T-helper 17 cell (primary cell): ENCODE results near the gene IPPK. TPM values are rescaled to one million over a fixed set of nuclear protein-coding genes. Genes with fewer than 3 reads are reported as not detected.

Source experiments
- ATAC-seq: fragments of 150-1000 bp; cut with Tn5 transposase; 2 replicates; pipeline ENCODE4 v1.10.0; 2021; ENCODE audit warnings: mild to moderate bottlenecking, moderate library complexity
- DNase-seq, 3 donors: peaks; one replicate each; pipeline versions ENCODE4 v3.0.0 to v3.0.0-alpha.2; 2020 to 2021
- H3K9me3 ChIP-seq: one replicate; pipeline ENCODE4 v1.7.0; 2013; ENCODE audit warnings: low read length, mild to moderate bottlenecking; ENCODE audit not compliant: control insufficient read depth, poor library complexity, severe bottlenecking
- H3K27ac Mint-ChIP-seq: one replicate; pipeline ENCODE4 v1.8.0; 2022; ENCODE audit warnings: mild to moderate bottlenecking, moderate library complexity, mixed read lengths
- H3K27me3 Mint-ChIP-seq: one replicate; pipeline ENCODE4 v1.8.0; 2022; ENCODE audit warnings: mixed read lengths
- H3K36me3 Mint-ChIP-seq: one replicate; pipeline ENCODE4 v1.8.0; 2022; ENCODE audit warnings: low read depth, mixed read lengths
- H3K4me1 Mint-ChIP-seq: one replicate; pipeline ENCODE4 v1.8.0; 2022; ENCODE audit warnings: mild to moderate bottlenecking, mixed read lengths
- H3K4me3 Mint-ChIP-seq: one replicate; pipeline ENCODE4 v1.8.0; 2022; ENCODE audit warnings: mild to moderate bottlenecking, moderate library complexity, mixed read lengths
- total RNA-seq, 4 donors: library from RNA in 2 of 4; stranded (reverse) in 2 of 4; gene quantifications; one replicate each; pipeline ENCODE4 v1.2.3 and lab custom pipeline; 2022 to 2026

The IPPK gene
- total RNA-seq, 2 donors from 2014 or later, result 6.3 to 7.1 TPM

DNA sequence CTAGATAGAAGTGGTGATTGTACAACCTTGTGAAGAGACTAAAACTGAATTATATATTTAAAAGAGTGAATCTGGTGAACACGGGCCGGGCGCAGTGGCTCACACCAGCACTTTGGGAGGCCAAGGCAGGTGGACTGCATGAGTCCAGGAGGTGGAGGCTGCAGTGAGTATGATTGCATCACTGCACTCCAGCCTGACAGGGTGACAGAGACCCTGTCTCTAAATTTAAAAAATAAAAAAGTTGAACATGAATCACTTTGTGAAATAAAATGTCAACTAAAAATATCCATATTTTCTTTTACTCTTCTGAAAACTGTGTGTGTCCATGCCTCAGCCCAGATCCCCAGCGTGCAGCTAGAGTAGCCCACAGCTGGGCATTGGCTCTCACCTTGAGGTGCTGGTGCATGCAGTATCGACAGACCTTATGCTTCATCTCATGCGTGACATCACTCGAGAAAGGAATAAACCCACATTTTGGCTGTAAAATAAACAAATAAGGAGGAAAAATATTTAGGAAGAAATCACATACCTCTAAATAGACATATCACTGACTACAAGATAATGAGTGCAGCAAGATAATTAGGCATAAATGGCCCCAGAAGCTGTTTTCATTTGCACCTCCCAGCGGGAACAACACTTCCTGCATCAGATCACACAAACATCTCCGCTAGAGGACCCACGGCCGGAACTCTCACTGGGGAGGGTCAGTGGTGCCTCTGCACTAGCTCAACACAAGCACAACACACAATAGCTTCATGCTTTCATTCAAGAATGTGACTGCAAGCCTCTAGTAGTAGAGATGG lies 22.1 kb downstream of the IPPK start:
- DNase-seq (no peak), ATAC-seq (no peak)
- H3K9me3 ChIP-seq, result no peaks in the 10 kb centered on the region
- H3K4me3 Mint-ChIP-seq, result no peak overlapping the region
- H3K36me3 Mint-ChIP-seq, result peaks cover 28% of the 10 kb centered on the region
- no peak overlapping the region for H3K27ac Mint-ChIP-seq
- H3K27me3 Mint-ChIP-seq, result no peaks in the 10 kb centered on the region
- no peaks in the 10 kb centered on the region for H3K4me1 Mint-ChIP-seq

DNA sequence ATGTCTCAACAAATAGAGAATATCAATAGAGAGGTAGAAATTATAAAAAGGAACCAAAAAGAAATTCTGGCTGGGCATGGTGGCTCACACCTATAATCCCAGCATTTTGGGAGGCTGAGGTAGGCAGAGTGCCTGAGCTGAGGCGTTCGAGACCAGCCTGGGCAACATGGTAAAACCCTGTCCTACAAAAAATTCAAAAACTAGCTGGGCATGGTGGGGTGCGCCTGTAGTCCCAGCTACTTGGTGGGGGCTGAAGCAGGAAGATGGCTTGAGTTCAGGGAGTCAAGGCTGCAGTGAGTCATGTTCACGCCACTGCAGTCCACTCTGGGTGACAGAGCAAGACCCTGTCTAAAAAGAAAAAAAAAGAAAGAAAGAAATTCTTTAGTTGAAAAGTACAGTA lies 24.9 kb downstream of the IPPK start:
- DNase-seq (no peak), ATAC-seq (no peak)
- no peaks in the 10 kb centered on the region for H3K9me3 ChIP-seq
- Mint-ChIP-seq H3K27me3 (no peaks in the 10 kb centered on the region), H3K27ac (no peak overlapping the region), H3K4me3 (no peak overlapping the region), H3K4me1 (peaks cover 2% of the 10 kb centered on the region), H3K36me3 (peaks cover 31% of the 10 kb centered on the region)

DNA sequence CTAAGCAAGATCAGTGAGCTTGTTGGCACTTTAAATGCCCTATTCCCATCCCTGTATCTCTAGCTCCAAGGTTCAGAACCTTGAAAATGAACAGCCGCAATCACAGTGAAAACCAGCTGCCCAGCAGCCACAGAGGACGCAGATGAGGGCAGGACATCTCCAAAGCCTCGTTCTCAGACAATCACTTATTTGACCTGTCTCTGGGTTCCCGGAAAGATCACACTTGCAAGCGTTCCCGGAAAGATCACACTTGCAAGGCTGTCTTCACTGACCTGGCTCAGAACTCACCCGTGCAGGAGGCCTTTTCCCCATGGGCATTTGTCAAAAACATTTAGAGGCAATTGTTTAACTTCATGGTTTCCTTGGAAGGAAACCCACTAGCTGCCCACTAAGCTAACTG lies 25.7 kb downstream of the IPPK start:
- DNase-seq (no peak), ATAC-seq (no peak)
- H3K36me3 Mint-ChIP-seq, result peaks cover 31% of the 10 kb centered on the region
- no peak overlapping the region for H3K4me3 Mint-ChIP-seq
- no peak overlapping the region for H3K27ac Mint-ChIP-seq
- no peaks in the 10 kb centered on the region for H3K9me3 ChIP-seq
- H3K4me1 Mint-ChIP-seq, result peaks cover 2% of the 10 kb centered on the region
- H3K27me3 Mint-ChIP-seq, result no peaks in the 10 kb centered on the region

DNA sequence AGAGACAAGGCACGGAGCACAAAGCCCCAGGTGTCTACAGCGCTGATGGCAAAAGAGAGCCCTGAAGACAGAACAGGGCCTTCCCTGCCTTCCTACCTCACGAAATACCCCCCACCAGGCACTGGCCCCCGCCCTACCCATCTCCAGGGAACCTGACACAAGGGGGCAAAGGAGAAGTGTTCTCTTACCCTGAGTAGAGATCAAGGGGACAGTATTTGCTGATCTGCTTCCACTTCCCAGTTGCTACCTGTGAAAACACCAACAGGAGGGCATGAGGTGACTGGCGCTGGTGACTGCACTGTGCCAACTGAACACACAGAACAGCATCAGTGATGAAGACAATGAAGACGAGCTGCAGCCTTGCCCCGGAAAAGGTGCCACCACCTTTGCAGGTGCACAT lies 27.4 kb downstream of the IPPK start:
- H3K36me3 Mint-ChIP-seq, result peaks cover 27% of the 10 kb centered on the region
- no peaks in the 10 kb centered on the region for H3K9me3 ChIP-seq
- ATAC-seq, result no peak
- no peak overlapping the region for H3K27ac Mint-ChIP-seq
- peaks cover 2% of the 10 kb centered on the region for H3K4me1 Mint-ChIP-seq
- H3K4me3 Mint-ChIP-seq, result no peak overlapping the region
- H3K27me3 Mint-ChIP-seq, result no peaks in the 10 kb centered on the region
- no peak for DNase-seq

GRCh38 chr9:92642041-92642451 lies 27.9 kb downstream of the IPPK start:
- Mint-ChIP-seq H3K4me3 (no peak overlapping the region), H3K4me1 (peaks cover 2% of the 10 kb centered on the region), H3K36me3 (peaks cover 23% of the 10 kb centered on the region), H3K27me3 (no peaks in the 10 kb centered on the region), H3K27ac (no peak overlapping the region)
- ATAC-seq (no peak), DNase-seq (no peak)
- H3K9me3 ChIP-seq, result no peaks in the 10 kb centered on the region

GRCh38 chr9:92641092-92641809 lies 28.7 kb downstream of the IPPK start:
- H3K4me1 Mint-ChIP-seq, result peaks cover 2% of the 10 kb centered on the region
- H3K27ac Mint-ChIP-seq, result no peak overlapping the region
- ATAC-seq (no peak), DNase-seq (no peak)
- no peaks in the 10 kb centered on the region for H3K27me3 Mint-ChIP-seq
- H3K36me3 Mint-ChIP-seq, result peaks cover 18% of the 10 kb centered on the region
- H3K9me3 ChIP-seq, result no peaks in the 10 kb centered on the region
- no peak overlapping the region for H3K4me3 Mint-ChIP-seq

DNA sequence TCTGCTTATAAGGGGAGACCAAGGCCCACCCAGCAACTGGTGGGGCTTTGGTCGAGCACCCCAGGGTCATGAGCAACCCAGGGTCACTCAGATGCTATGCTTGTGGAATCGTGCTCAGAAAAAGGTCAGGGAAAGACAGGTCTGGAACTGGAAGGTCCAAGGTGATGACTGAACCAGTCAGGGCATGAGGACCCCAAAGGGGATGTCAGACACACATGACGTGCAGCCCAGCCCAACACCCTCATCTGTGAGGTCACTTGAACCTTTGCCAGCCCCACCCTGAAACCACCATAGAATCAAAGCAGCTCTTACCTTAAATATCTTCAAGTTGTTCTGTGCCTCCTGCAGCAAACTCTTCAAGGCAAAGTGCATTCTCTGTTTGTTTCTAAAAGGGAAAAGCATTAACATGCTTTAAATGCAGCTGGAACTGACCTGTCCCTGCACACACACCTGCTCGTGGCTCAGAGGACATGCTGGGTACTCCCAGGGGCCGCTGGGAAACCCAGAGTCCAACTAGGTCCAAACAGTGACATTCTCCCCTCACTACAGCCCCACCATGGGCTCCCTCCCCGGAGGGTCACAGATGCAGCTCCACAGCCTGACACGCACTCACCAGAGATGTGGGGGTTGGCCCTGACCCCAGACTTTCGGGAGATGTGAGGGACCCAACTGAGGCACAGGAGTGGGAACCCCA lies 29.4 kb downstream of the IPPK start:
- Mint-ChIP-seq H3K27me3 (no peaks in the 10 kb centered on the region), H3K4me3 (no peak overlapping the region), H3K27ac (no peak overlapping the region), H3K4me1 (peaks cover 2% of the 10 kb centered on the region), H3K36me3 (peaks cover 18% of the 10 kb centered on the region)
- DNase-seq (no peak), ATAC-seq (no peak)
- no peaks in the 10 kb centered on the region for H3K9me3 ChIP-seq

- H3K9me3 ChIP-seq, result no peaks in the 10 kb centered on the region
- no peak overlapping the region for H3K27ac Mint-ChIP-seq
- ATAC-seq (no peak), DNase-seq (no peak)
- H3K4me1 Mint-ChIP-seq, result peaks cover 2% of the 10 kb centered on the region
- H3K36me3 Mint-ChIP-seq, result peaks cover 12% of the 10 kb centered on the region
- no peaks in the 10 kb centered on the region for H3K27me3 Mint-ChIP-seq
- no peak overlapping the region for H3K4me3 Mint-ChIP-seq
Observed at GRCh38 chr9:92639791-92640271, 30.1 kb downstream of the IPPK start.

DNA sequence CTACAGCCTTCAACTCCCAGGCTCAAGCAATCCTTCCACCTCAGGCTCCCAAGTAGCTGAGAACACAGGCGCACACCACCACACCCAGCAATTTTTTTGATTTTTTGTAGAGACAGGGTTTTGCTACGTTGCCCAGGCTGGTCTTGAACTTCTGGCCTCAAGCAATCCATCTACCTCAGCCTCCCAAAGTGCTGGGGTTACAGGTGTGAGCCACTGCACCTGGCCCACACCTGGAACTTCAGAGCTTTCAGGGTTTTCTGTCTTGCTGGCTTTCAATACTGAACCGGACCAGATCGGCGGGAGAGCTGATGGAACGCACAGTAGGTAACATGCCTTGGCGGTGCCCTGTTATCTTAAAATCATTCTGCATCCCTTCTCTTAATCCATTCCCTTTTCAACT lies 30.8 kb downstream of the IPPK start:
- H3K4me1 Mint-ChIP-seq, result peaks cover 2% of the 10 kb centered on the region
- DNase-seq (no peak), ATAC-seq (no peak)
- no peak overlapping the region for H3K4me3 Mint-ChIP-seq
- peaks cover 7% of the 10 kb centered on the region for H3K36me3 Mint-ChIP-seq
- no peaks in the 10 kb centered on the region for H3K9me3 ChIP-seq
- no peak overlapping the region for H3K27ac Mint-ChIP-seq
- H3K27me3 Mint-ChIP-seq, result no peaks in the 10 kb centered on the region

DNA sequence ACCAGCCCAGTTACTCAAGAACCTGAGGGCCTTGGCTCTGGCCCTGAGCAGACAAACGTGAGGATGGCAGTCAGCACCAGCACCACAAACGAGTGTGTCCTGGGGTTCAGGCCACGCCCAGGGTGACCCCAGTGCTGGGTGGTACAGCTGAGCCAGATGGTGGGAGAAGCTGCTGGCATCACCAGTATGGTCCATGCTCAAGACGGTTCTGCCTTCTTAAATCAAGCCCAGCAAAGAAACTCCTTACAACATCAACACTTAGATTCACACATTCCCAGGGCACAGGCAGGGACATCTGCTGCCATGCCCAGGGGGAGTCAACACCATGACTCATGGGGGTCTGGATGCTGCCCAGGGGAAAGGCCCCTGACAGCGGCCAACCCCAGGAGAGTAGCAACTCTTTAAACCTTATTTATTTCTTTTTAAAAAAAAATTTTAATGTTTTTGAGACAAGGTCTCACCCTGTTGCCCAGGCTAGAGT lies 31.3 kb downstream of the IPPK start:
- no peaks in the 10 kb centered on the region for H3K9me3 ChIP-seq
- H3K27ac Mint-ChIP-seq, result no peak overlapping the region
- H3K27me3 Mint-ChIP-seq, result no peaks in the 10 kb centered on the region
- peaks cover 2% of the 10 kb centered on the region for H3K4me1 Mint-ChIP-seq
- ATAC-seq, result no peak
- no peak for DNase-seq
- peaks cover 7% of the 10 kb centered on the region for H3K36me3 Mint-ChIP-seq
- H3K4me3 Mint-ChIP-seq, result no peak overlapping the region

- peaks cover 7% of the 10 kb centered on the region for H3K36me3 Mint-ChIP-seq
- no peaks in the 10 kb centered on the region for H3K27me3 Mint-ChIP-seq
- ATAC-seq (no peak), DNase-seq (no peak)
- no peak overlapping the region for H3K4me3 Mint-ChIP-seq
- H3K9me3 ChIP-seq, result no peaks in the 10 kb centered on the region
- peaks cover 2% of the 10 kb centered on the region for H3K4me1 Mint-ChIP-seq
- no peak overlapping the region for H3K27ac Mint-ChIP-seq
Observed at GRCh38 chr9:92637886-92638620, 31.9 kb downstream of the IPPK start.

GRCh38 chr9:92637326-92637725 lies 32.6 kb downstream of the IPPK start:
- Mint-ChIP-seq H3K36me3 (peaks cover 7% of the 10 kb centered on the region), H3K4me1 (peaks cover 2% of the 10 kb centered on the region), H3K4me3 (no peak overlapping the region), H3K27me3 (no peaks in the 10 kb centered on the region), H3K27ac (no peak overlapping the region)
- ATAC-seq (no peak), DNase-seq (no peak)
- no peaks in the 10 kb centered on the region for H3K9me3 ChIP-seq

- ATAC-seq (no peak), DNase-seq (no peak)
- Mint-ChIP-seq H3K27ac (no peak overlapping the region), H3K27me3 (no peaks in the 10 kb centered on the region), H3K4me3 (no peak overlapping the region), H3K36me3 (peaks cover 3% of the 10 kb centered on the region), H3K4me1 (peaks cover 2% of the 10 kb centered on the region)
- no peaks in the 10 kb centered on the region for H3K9me3 ChIP-seq
Observed at GRCh38 chr9:92636627-92637026, 33.3 kb downstream of the IPPK start.
